Prostate gland (tissue), 2 donors: ENCODE results near the gene FAM3B.

Experiments used
- POLR2A ChIP-seq: fragments of 450-650 bp; IDR thresholded peaks from one replicate; pipeline ENCODE4 v1.6.1; 2016; ENCODE audit warnings: antibody characterized with exemption, mild to moderate bottlenecking
- TF ChIP-seq, protein P1 (sequence below), 4 experiments: fragments of 200-600 bp in 2 of 4; fragments of 450-650 bp in 2 of 4; sonication (generic) in 2 of 4; IDR thresholded peaks; 1 replicate in 3 of 4; 2 replicates in 1 of 4; pipeline ENCODE4 v1.5.1; 2016 to 2019; ENCODE audit warnings: antibody characterized with exemption in 4 of 4, mild to moderate bottlenecking in 2 of 4, moderate library complexity in 2 of 4

DNA sequence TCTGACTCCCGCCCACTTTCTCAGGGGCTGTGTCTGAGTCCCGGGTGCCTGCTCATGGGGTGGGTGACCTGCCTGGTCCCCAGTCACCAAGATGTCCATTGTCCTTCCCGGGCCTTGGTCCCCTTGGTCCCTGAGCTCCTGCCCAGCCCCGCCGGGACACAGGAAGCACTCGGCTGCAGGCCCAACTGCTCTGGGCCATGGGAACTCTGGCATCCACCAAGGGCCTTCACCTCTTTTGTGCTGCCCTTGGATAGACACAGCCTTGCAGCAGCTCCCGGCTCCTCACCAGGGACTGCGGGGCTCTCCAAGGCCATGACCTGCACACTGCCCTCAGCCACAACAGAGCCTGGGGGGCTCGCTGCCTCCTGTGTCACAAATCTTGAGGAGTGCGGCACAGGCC, 87.4 kb downstream of the FAM3B start:
- TF ChIP-seq, protein P1, sequence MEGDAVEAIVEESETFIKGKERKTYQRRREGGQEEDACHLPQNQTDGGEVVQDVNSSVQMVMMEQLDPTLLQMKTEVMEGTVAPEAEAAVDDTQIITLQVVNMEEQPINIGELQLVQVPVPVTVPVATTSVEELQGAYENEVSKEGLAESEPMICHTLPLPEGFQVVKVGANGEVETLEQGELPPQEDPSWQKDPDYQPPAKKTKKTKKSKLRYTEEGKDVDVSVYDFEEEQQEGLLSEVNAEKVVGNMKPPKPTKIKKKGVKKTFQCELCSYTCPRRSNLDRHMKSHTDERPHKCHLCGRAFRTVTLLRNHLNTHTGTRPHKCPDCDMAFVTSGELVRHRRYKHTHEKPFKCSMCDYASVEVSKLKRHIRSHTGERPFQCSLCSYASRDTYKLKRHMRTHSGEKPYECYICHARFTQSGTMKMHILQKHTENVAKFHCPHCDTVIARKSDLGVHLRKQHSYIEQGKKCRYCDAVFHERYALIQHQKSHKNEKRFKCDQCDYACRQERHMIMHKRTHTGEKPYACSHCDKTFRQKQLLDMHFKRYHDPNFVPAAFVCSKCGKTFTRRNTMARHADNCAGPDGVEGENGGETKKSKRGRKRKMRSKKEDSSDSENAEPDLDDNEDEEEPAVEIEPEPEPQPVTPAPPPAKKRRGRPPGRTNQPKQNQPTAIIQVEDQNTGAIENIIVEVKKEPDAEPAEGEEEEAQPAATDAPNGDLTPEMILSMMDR (IDR thresholded peaks at IDR 0.05), result no peak
- TF ChIP-seq POLR2A, result no peak
